Activated CD8-positive, alpha-beta T cell treated with anti-CD3 and anti-CD28 coated beads, Interleukin-2, amount 10 ng/mL, durations not matched to agents 7 days and 5 days (primary cell): ENCODE results near the gene AMFR. TPM values are rescaled to one million over a fixed set of nuclear protein-coding genes. Genes with fewer than 3 reads are reported as not detected.
A peak's percentile ranks its signal among the peaks of the same experiment; 100 is the strongest.

Source experiments
- ATAC-seq: fragments of 150-1000 bp; cut with Tn5 transposase; one replicate; pipeline ENCODE4 v1.10.0; 2021; ENCODE audit warnings: moderate library complexity
- CTCF ChIA-PET: fragments of 350-600 bp; sonication (Branson Sonifier 250); formaldehyde crosslinking; loops from one replicate; lab custom pipeline; 2021; ENCODE audit warnings: antibody characterized with exemption; lab: Charles Lee
- POLR2A ChIA-PET: fragments of 350-600 bp; sonication (Branson Sonifier 250); formaldehyde crosslinking; loops from one replicate; lab custom pipeline; 2021; ENCODE audit warnings: antibody characterized with exemption; lab: Charles Lee
- DNase-seq: peaks from one replicate; pipeline ENCODE4 v3.0.0-alpha.2; 2020
- H3K27ac Mint-ChIP-seq: one replicate; pipeline ENCODE4 v1.8.0; 2021; ENCODE audit warnings: mild to moderate bottlenecking, mixed read lengths
- H3K27me3 Mint-ChIP-seq: one replicate; pipeline ENCODE4 v1.8.0; 2021; ENCODE audit warnings: low read depth, mixed read lengths
- H3K36me3 Mint-ChIP-seq: one replicate; pipeline ENCODE4 v1.8.0; 2021; ENCODE audit warnings: low read depth, mixed read lengths
- H3K4me1 Mint-ChIP-seq: one replicate; pipeline ENCODE4 v1.8.0; 2021; ENCODE audit warnings: low read depth, mixed read lengths
- H3K4me3 Mint-ChIP-seq: one replicate; pipeline ENCODE4 v1.8.0; 2021; ENCODE audit warnings: mild to moderate bottlenecking, mixed read lengths
- H3K9me3 Mint-ChIP-seq: one replicate; pipeline ENCODE4 v1.8.0; 2022; ENCODE audit warnings: mixed read lengths; ENCODE audit not compliant: insufficient read depth
- total RNA-seq, 2 experiments: library from RNA; stranded (reverse); gene quantifications; one replicate each; pipeline ENCODE4 v1.2.3, GENCODE V29; 2021

Gene AMFR
- total RNA-seq, 2 experiments from 2014 or later = 39.0 to 47.5 TPM

DNA sequence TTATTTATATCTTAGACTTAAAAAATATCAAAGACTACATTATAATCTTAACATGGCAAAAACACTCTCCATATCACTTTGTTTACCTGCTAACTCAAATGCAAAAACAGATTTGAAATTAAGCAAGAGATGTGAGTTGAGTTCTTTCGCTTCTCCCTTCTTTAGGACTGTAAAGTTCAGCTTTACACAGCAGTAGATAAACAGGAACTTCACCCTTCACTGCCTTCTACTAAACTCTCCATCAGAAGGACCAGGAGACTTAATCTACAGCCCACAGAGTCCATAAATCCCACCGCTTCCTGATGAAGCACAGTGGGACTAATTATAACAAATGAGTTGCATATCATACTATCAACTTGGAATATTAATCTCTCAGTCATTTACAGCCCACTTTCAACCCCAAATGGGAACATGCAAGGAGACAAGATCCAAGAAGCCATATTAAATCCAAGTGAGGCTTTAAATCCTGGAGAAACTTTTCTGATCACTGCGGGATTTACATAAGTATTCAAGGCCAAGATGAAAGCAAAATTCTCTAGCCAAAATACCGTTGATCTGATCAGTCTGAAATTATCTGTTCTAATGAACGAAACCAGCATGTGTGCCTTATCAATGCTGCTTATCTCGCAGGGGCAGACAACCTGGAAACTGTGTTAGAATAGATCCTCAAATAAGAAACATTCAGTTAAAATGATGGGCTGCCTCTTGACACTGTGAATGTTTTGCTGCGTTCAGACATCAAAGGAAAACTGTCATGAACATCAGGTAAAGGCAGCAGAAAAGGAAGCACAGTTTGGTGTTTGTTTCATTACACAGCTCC, 1.6 kb downstream of the AMFR start:
- DNase-seq (no peak), ATAC-seq (no peak)
- ChIA-PET CTCF (interaction anchor here (1.5 kb wide), 1 partner anchor 11 kb away, joined by 3 read pairs; no protein-coding TSS in a partner anchor), POLR2A (interaction anchor here (0.6 kb wide), 1 partner anchor 163 kb away, joined by 4 read pairs; no protein-coding TSS in a partner anchor)
- Mint-ChIP-seq H3K4me3 (peak overlapping the region; percentile 91), H3K27ac (peak overlapping the region; percentile 78), H3K27me3 (no peaks in the 10 kb centered on the region), H3K9me3 (no peaks in the 10 kb centered on the region), H3K36me3 (peaks cover 6% of the 10 kb centered on the region), H3K4me1 (peaks cover 45% of the 10 kb centered on the region)

DNA sequence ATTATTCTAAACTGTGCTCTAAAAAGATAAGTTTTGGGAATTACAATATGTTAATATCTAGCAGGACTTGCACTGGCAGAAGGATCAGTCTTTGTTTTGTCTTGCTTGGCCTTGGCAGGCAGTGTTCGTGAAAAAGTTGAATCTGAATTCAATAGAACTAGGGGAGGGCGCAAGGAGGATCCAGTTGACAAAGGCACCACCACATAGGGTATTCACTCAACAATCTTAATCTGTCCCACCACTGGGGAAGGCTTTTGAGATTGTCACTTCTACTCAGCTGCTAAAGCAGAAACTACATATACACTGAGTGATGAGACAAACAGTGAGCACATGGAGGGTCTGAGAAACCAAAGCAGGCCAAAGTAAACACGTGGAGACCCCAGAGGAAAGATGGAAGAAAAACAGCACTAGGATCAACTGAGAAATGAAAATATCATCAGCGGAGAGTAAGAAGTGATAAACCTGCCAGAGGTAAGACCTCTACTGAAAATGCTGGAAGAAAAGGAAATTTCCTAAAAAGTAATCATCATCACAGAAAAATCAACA, 2.4 kb downstream of the AMFR start:
- peaks cover 8% of the 10 kb centered on the region for H3K36me3 Mint-ChIP-seq
- H3K9me3 Mint-ChIP-seq = no peaks in the 10 kb centered on the region
- H3K4me3 Mint-ChIP-seq = no peak overlapping the region
- H3K27me3 Mint-ChIP-seq = no peaks in the 10 kb centered on the region
- no peak overlapping the region for H3K27ac Mint-ChIP-seq
- DNase-seq (no peak), ATAC-seq (no peak)
- H3K4me1 Mint-ChIP-seq = peaks cover 43% of the 10 kb centered on the region
- POLR2A ChIA-PET = interaction anchor here (0.6 kb wide), 1 partner anchor 162 kb away, joined by 4 read pairs; no protein-coding TSS in a partner anchor
- CTCF ChIA-PET = interaction anchor here (1.5 kb wide), 1 partner anchor 10 kb away, joined by 3 read pairs; no protein-coding TSS in a partner anchor

DNA sequence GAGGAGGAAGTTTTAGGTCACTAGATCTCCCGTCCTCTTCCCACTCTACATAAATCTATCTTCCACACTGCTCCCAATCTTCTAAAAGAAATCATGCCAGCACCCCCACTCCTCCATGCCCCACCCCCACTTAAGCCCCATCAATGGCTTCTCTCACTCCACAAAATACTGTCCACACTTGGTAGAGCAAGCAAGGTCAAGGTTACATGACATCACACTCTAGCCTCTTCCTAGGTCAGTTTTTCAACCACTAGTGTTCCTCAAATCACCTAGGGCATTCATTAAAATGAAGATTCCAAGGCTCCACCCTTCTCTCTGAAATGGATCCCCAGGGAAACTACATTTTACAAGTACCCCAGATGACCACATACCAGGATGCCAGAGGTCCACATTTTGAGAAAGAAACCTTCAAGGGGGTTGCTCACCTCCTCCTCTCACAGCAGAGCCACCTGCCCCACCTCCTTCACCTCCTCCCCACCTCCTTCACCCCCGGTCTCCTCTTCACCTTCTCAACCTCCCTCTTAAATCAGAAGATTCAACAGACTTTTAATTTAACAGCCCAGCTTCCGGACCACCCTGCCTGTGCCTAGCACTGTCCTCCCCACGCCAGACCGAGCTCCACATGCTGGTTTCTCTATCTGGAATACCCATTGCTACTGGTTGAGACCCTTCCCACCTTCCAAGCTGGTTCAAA, 3.2 kb downstream of the AMFR start:
- H3K9me3 Mint-ChIP-seq = no peaks in the 10 kb centered on the region

DNA sequence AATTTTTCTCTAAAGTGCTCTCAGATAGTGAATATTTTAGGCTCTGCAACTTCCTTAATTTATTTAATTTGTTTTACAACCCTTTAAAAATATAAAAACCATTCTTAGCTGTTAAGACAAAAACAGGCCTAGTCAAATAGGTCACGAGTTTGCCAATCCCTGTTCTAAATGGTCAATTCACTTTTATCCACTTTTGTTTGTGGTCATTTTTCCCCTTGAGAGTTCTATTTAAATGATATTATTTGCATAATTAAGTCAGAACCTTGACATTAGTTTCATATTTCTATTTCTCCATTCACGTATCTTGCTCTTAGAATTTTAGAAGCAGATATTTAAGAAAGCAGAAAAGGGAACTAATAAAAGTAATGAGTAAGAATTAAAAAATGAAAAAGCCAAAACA, 4.0 kb downstream of the AMFR start:
- H3K27ac Mint-ChIP-seq = no peak overlapping the region
- no peaks in the 10 kb centered on the region for H3K27me3 Mint-ChIP-seq
- ChIA-PET CTCF (no interaction called here), POLR2A (no interaction called here)
- peaks cover 42% of the 10 kb centered on the region for H3K4me1 Mint-ChIP-seq
- no peaks in the 10 kb centered on the region for H3K9me3 Mint-ChIP-seq
- DNase-seq = no peak
- H3K36me3 Mint-ChIP-seq = peaks cover 8% of the 10 kb centered on the region
- no peak for ATAC-seq
- H3K4me3 Mint-ChIP-seq = no peak overlapping the region

More for the DNA sequence above, 3.2 kb downstream of the AMFR start:
- H3K4me3 Mint-ChIP-seq = no peak overlapping the region
- DNase-seq (no peak), ATAC-seq (no peak)
- peaks cover 8% of the 10 kb centered on the region for H3K36me3 Mint-ChIP-seq
- peaks cover 42% of the 10 kb centered on the region for H3K4me1 Mint-ChIP-seq
- no peak overlapping the region for H3K27ac Mint-ChIP-seq
- CTCF ChIA-PET = no interaction called here
- no peaks in the 10 kb centered on the region for H3K27me3 Mint-ChIP-seq
- POLR2A ChIA-PET = no interaction called here

DNA sequence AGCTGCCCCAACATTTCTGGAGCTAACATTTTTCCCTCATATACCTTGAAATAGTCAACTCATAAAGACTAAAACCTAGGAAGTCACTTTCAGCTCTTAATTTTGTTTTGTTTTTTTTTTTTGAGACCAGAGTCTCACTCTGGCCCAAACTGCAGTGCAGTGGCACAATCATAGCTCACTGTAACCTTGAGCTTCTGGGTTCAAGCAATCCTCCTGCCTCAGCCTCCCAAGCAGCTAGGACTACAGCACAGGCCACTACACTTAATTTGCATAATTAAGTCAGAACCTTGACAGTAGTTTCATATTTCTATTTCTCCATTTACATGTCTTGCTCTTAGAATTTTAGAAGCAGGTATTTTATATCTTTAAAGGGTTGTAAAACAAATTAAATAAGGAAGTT, 4.7 kb downstream of the AMFR start:
- DNase-seq (no peak), ATAC-seq (no peak)
- Mint-ChIP-seq H3K27me3 (no peaks in the 10 kb centered on the region), H3K4me1 (peaks cover 41% of the 10 kb centered on the region), H3K4me3 (no peak overlapping the region), H3K36me3 (peaks cover 11% of the 10 kb centered on the region), H3K27ac (no peak overlapping the region), H3K9me3 (no peaks in the 10 kb centered on the region)
- CTCF ChIA-PET = no interaction called here
- POLR2A ChIA-PET = no interaction called here

DNA sequence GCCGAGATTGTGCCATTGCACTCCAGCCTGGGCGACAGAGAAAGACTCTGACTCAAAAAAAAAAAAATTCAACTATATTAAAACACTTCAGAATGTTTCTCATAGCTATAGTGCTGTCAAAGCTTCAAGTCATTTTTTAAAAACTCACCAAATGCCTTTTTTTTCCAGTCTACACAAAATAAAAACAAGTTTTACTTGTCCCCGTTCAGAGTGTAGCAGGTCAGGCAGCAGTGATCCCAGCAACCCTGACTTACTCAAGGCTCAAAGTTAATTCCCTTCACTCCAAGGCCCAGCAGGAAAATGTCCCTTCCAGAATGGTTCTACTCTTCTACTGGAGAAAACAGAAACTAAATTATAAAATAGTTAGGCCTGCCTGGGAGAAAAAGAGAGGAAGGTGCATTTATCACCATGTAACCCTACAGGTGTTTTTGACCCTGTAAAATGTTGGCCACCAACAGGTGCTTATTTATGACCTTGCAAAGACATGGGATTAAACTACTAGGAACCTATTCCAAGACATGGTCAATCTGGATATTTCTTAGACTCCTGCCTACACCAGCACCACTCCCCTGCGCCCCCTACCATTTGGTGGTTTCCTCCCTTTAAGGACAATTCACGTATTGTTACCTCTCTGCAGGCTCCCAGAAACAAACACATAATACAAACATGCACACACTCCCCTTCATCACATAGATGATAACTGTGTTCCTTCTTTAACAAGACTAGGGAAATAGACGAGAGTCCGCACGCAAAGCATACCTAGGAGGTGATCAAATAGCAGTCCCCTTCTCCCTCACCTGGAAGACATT, 5.4 kb downstream of the AMFR start:
- CTCF ChIA-PET = no interaction called here
- ATAC-seq = no peak
- no peaks in the 10 kb centered on the region for H3K9me3 Mint-ChIP-seq
- POLR2A ChIA-PET = no interaction called here
- no peak for DNase-seq
- H3K36me3 Mint-ChIP-seq = peaks cover 16% of the 10 kb centered on the region
- no peak overlapping the region for H3K27ac Mint-ChIP-seq
- no peaks in the 10 kb centered on the region for H3K27me3 Mint-ChIP-seq
- H3K4me3 Mint-ChIP-seq = no peak overlapping the region
- peaks cover 46% of the 10 kb centered on the region for H3K4me1 Mint-ChIP-seq

DNA sequence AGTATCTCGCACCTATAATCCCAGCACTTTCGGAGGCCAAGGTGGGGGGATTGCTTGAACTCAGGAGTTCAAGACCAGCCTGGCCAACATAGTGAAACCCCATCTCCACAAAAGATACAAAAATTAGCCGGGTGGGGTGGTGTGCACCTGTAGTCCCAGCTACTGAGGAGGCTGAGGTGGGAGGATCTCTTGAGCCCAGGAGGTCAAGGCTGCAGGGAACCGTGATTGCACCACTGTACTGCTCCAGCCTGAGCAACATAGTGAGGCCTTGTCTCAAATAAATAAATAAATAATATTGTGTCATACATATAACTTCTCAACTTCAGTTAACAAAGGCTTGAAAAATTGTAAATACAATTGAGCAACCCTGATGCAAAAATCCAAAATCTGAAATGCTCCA, 8.2 kb downstream of the AMFR start:
- Mint-ChIP-seq H3K4me3 (no peak overlapping the region), H3K4me1 (peaks cover 26% of the 10 kb centered on the region), H3K27me3 (no peaks in the 10 kb centered on the region), H3K9me3 (no peaks in the 10 kb centered on the region), H3K27ac (no peak overlapping the region), H3K36me3 (peaks cover 20% of the 10 kb centered on the region)
- CTCF ChIA-PET = no interaction called here
- no peak for ATAC-seq
- no peak for DNase-seq
- POLR2A ChIA-PET = no interaction called here

DNA sequence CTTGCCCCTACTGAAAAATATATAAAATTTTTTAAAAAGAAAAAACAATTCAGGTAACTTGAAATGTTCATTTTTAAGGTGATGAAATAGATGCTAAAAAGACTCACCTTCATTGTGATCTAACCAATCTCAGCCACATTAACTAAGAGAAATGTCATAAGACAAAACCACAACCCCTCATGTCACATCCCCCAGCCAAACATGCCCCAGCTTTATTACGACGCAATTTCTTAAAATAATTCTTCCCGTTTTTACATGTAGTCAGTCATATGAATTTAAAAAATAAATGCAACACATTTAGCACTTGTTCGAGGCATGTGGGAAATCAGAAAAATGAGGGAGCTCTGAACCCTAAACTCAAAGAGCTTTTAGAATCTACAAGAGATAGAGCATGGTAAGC, 9.5 kb downstream of the AMFR start:
- H3K36me3 Mint-ChIP-seq = peaks cover 29% of the 10 kb centered on the region
- DNase-seq (no peak), ATAC-seq (no peak)
- ChIA-PET CTCF (no interaction called here), POLR2A (no interaction called here)
- H3K4me3 Mint-ChIP-seq = no peak overlapping the region
- H3K9me3 Mint-ChIP-seq = no peaks in the 10 kb centered on the region
- H3K4me1 Mint-ChIP-seq = peaks cover 17% of the 10 kb centered on the region
- no peak overlapping the region for H3K27ac Mint-ChIP-seq
- no peaks in the 10 kb centered on the region for H3K27me3 Mint-ChIP-seq

DNA sequence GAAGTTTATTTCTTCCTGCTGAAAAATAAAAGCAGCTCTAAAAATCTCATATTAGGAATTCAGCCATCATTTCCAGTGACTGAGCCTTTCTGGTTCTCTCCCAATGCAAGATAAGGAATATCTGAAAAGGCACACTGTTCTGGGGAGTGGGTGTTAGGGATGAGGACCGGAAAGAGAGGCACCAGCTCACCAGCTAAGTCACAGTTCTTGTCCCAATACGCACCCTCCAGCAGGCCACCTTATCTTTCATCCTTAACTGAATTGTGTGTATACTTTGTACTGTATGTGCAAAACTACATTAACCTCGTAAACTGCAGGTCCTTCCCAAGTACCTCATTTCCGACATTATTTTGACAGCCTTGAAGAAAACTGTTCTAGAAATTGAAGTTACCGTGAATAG, 11.0 kb downstream of the AMFR start:
- ATAC-seq (no peak), DNase-seq (no peak)
- H3K4me1 Mint-ChIP-seq = peaks cover 11% of the 10 kb centered on the region
- H3K4me3 Mint-ChIP-seq = no peak overlapping the region
- H3K9me3 Mint-ChIP-seq = no peaks in the 10 kb centered on the region
- H3K27me3 Mint-ChIP-seq = no peaks in the 10 kb centered on the region
- no peak overlapping the region for H3K27ac Mint-ChIP-seq
- POLR2A ChIA-PET = no interaction called here
- CTCF ChIA-PET = interaction anchor here (0.6 to 1.3 kb wide), 3 partner anchors 12 to 308 kb away, joined by 3 to 5 read pairs (median 3); partner anchors contain the start of gene AMFR
- peaks cover 28% of the 10 kb centered on the region for H3K36me3 Mint-ChIP-seq

DNA sequence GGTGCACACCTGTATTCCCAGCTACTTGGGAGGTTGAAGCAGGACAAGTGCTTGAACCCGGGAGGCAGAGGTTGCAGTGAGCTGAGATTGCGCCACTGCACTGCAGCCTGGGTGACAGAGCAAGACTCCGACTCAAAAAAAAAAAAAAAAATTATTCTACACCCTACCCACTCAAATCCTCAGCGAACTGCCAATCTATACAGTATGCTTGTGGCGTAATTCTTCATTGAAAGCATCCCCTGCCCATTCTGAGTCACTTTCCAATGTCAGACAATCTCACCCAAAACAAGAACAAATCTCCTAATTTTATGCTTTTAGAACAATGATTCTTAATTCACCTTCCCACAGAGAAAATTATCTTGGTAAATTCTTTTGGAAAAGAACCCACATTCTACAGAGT, 12.0 kb downstream of the AMFR start:
- Mint-ChIP-seq H3K36me3 (peaks cover 34% of the 10 kb centered on the region), H3K4me3 (no peak overlapping the region), H3K9me3 (no peaks in the 10 kb centered on the region), H3K4me1 (peaks cover 11% of the 10 kb centered on the region), H3K27ac (no peak overlapping the region), H3K27me3 (no peaks in the 10 kb centered on the region)
- ChIA-PET POLR2A (no interaction called here), CTCF (interaction anchor here (1.0 kb wide), 1 partner anchor 10 kb away, joined by 3 read pairs; no protein-coding TSS in a partner anchor)
- no peak for DNase-seq
- ATAC-seq = no peak

DNA sequence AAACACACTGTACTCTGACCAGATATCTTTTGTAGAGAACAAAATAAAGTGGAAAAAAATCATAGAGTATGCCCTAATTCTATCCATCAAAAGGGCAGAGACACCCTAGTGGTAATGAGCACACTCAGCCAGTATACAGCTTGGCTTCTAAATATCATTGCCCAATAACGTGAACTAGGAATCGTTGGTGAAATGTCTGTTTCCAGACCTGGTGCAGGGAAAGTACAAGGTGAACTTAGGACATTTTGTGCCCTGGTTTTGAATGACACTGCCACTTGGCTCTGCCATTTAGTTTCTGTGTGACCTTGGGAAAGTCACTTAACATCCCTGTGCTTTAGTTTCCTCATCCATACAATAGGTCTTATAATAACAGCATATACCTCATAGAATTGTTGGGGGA, 13.7 kb downstream of the AMFR start:
- Mint-ChIP-seq H3K27ac (no peak overlapping the region), H3K4me3 (no peak overlapping the region), H3K4me1 (peaks cover 11% of the 10 kb centered on the region), H3K9me3 (no peaks in the 10 kb centered on the region), H3K27me3 (no peaks in the 10 kb centered on the region), H3K36me3 (peaks cover 39% of the 10 kb centered on the region)
- DNase-seq = no peak
- ChIA-PET CTCF (no interaction called here), POLR2A (no interaction called here)
- no peak for ATAC-seq
